ENCODE data around the gene TNKS2. TPM values are rescaled to one million over a fixed set of nuclear protein-coding genes. Genes with fewer than 3 reads are reported as not detected.

TNKS2 gene
- polyA plus RNA-seq, 3 donors: 20.7 to 25.4 (median 20.9) TPM

DNA sequence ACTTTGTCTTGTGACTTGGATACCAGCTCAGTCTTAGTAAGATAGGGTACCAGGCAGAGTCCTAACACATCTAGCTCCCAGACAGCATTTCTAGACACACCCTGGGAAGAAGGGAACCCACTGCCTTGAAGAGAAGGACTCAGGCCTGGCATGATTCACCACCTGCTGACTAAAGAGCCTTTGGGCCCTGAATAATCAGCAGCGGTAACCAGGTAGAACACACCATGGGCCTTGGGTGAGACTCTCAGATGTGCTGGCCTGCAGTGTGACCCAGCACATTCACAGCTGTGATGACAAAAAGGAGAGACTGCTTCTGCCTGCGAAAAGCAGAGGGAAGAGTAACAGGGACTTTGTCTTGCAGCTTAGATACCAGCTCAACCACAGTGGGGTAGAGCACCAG, 10.4 kb upstream of the TNKS2 start:
- Mint-ChIP-seq H3K27ac (no peak overlapping the region), H3K27me3 (ENCODE audit: low read depth in 3 of 3) (peaks cover 0 to 2% (median 0%) of the 10 kb centered on the region in 3 donors)
- no peak overlapping the region for H3K27ac ChIP-seq (ENCODE audit: low read depth in 1 of 2, low read length in 2 of 2)

DNA sequence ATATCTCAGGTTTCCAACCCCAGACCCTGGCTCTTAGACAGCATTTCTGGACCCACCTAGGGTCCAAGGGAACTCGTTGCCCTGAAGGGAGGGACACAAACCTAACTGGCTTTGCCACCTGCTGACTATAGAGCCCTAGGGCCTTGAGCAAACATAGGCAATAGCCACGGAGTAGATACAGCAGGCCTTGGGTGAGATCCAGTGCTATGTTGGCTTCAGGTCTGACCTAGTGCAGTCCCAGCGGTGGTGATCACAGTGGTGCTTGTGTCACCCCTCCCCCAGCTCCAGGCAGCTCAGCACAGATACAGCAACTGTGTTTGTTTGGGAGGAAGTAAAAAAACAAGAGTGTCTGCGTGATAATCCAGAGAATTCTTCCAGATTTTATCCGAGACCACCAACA, 9.7 kb upstream of the TNKS2 start:
- Histone ChIP-seq H3K27me3 (ENCODE audit: control insufficient read depth in 2 of 2, insufficient read depth in 2 of 2, low read length in 2 of 2) (no peaks in the 10 kb centered on the region), H2AFZ (ENCODE audit: insufficient read depth, low read depth, low read length, poor library complexity, severe bottlenecking) (no peak overlapping the region), H3K9ac (ENCODE audit: insufficient read depth, low read length, poor library complexity, severe bottlenecking) (no peak overlapping the region), H3K79me2 (ENCODE audit: insufficient read depth, low read length) (no peaks in the 10 kb centered on the region), H3K36me3 (replicated peaks in 1 of 2; ENCODE audit: control insufficient read depth in 1 of 2, insufficient read depth in 2 of 2, low read length in 2 of 2) (no peaks in the 10 kb centered on the region), H3K9me3 (replicated peaks in 1 of 2; ENCODE audit: control insufficient read depth in 1 of 2, insufficient read depth in 1 of 2, low read length in 2 of 2) (no peaks in the 10 kb centered on the region), H3K27ac (ENCODE audit: low read depth in 1 of 2, low read length in 2 of 2) (no peak overlapping the region), H3K4me3 (replicated peaks in 1 of 3; ENCODE audit: low read depth in 2 of 3, low read length in 3 of 3) (no peak overlapping the region), H3K4me1 (ENCODE audit: control insufficient read depth in 1 of 2, insufficient read depth in 2 of 2, low read length in 2 of 2) (no peaks in the 10 kb centered on the region), H3K4me2 (replicated peaks; ENCODE audit: extremely low read depth, low read length, poor library complexity, severe bottlenecking) (no peak overlapping the region), H4K20me1 (ENCODE audit: insufficient read depth, low read length) (no peaks in the 10 kb centered on the region)
- Mint-ChIP-seq H3K9me3 (no peaks in the 10 kb centered on the region), H3K27ac (no peak overlapping the region), H3K4me1 (no peaks in the 10 kb centered on the region), H3K4me3 (no peak overlapping the region), H3K36me3 (no peaks in the 10 kb centered on the region), H3K27me3 (ENCODE audit: low read depth in 3 of 3) (no peaks in the 10 kb centered on the region)
- no peak for TF ChIP-seq CTCF (IDR thresholded peaks at IDR 0.05)
- intact Hi-C loops (cut with micrococcal nuclease): no loop called here
- 79% methylated on average over 2 of the region's 5 CpGs for WGBS (ENCODE audit: insufficient coverage)
- no peak for DNase-seq

More for the DNA sequence above, 10.4 kb upstream of the TNKS2 start:
- WGBS (ENCODE audit: insufficient coverage): 92% methylated on average over 2 of the region's 2 CpGs
- no peak for DNase-seq
- no peak overlapping the region for H3K4me3 ChIP-seq (replicated peaks in 1 of 3; ENCODE audit: low read depth in 2 of 3, low read length in 3 of 3)
- no peak overlapping the region for H3K4me2 ChIP-seq (replicated peaks; ENCODE audit: extremely low read depth, low read length, poor library complexity, severe bottlenecking)
- no peak overlapping the region for H3K9ac ChIP-seq (ENCODE audit: insufficient read depth, low read length, poor library complexity, severe bottlenecking)
- H3K4me1 Mint-ChIP-seq: no peaks in the 10 kb centered on the region
- no peaks in the 10 kb centered on the region for H3K4me1 ChIP-seq (ENCODE audit: control insufficient read depth in 1 of 2, insufficient read depth in 2 of 2, low read length in 2 of 2)
- H3K79me2 ChIP-seq (ENCODE audit: insufficient read depth, low read length): no peaks in the 10 kb centered on the region
- intact Hi-C loops (cut with micrococcal nuclease): no loop called here
- no peak overlapping the region for H3K4me3 Mint-ChIP-seq
- no peaks in the 10 kb centered on the region for H3K9me3 ChIP-seq (replicated peaks in 1 of 2; ENCODE audit: control insufficient read depth in 1 of 2, insufficient read depth in 1 of 2, low read length in 2 of 2)
- H2AFZ ChIP-seq (ENCODE audit: insufficient read depth, low read depth, low read length, poor library complexity, severe bottlenecking): no peak overlapping the region
- H3K36me3 Mint-ChIP-seq: no peaks in the 10 kb centered on the region
- H4K20me1 ChIP-seq (ENCODE audit: insufficient read depth, low read length): no peaks in the 10 kb centered on the region
- no peaks in the 10 kb centered on the region for H3K36me3 ChIP-seq (replicated peaks in 1 of 2; ENCODE audit: control insufficient read depth in 1 of 2, insufficient read depth in 2 of 2, low read length in 2 of 2)
- TF ChIP-seq CTCF (IDR thresholded peaks at IDR 0.05): no peak
- H3K9me3 Mint-ChIP-seq: no peaks in the 10 kb centered on the region
- no peaks in the 10 kb centered on the region for H3K27me3 ChIP-seq (ENCODE audit: control insufficient read depth in 2 of 2, insufficient read depth in 2 of 2, low read length in 2 of 2)
